Ecto neural progenitor cell (in vitro differentiated cells): ENCODE measurements around the gene IFNGR2.
"Not testable (repeated sequence)": the region's sequence is repeated elsewhere in the genome, so short reads cannot be mapped to it uniquely, and the experiment has no call there.

Source experiments
- DNase-seq: peaks from one replicate; pipeline ENCODE4 v3.0.0-alpha.2; 2018; ENCODE audit warnings: low spot score

The IFNGR2 gene

GRCh38 chr21:33441489-33442477 lies 38.6 kb downstream of the IFNGR2 start:
- DNase-seq: no peak

GRCh38 chr21:33443194-33443593 lies 40.0 kb downstream of the IFNGR2 start:
- DNase-seq: no peak

DNA sequence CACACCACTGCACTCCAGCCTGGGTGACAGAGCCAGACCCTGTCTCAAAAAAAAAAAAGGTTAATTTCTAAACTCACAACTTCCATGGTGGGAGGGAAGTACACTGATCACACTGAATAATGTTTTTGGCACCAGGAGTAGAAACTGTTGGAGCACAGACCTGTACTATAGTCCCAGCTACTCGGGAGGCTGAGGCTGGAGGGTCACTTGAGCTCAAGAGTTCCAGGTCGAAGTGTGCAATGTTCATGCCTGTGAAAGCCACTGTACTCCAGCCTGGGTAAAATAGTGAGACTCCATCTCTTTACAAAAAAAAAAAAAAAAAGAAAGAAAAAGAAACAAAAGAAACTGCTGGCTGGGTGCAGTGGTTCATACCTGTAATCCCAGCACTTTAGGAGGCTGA lies 41.3 kb downstream of the IFNGR2 start:
- DNase-seq: no peak

DNA sequence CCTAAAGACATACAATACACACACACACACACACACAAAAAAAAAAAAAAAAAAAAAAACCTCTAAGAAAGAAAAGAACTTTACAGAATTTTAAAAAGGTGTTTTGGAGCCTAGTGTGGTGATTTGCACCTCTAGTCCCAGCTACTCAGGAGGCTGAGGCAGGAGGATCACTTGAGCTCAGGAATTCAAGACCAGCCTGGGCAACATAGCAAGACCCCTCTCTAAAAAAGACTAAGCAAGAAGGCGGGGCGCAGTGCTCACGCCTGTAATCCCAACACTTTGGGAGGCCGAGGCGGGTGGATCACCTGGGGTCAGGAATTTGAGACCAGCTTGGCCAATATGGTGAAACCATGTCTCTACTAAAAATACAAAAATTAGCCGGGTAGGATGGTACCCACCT lies 43.4 kb downstream of the IFNGR2 start:
- DNase-seq: not testable (repeated sequence)

GRCh38 chr21:33449616-33450015 lies 46.4 kb downstream of the IFNGR2 start:
- no peak for DNase-seq

DNA sequence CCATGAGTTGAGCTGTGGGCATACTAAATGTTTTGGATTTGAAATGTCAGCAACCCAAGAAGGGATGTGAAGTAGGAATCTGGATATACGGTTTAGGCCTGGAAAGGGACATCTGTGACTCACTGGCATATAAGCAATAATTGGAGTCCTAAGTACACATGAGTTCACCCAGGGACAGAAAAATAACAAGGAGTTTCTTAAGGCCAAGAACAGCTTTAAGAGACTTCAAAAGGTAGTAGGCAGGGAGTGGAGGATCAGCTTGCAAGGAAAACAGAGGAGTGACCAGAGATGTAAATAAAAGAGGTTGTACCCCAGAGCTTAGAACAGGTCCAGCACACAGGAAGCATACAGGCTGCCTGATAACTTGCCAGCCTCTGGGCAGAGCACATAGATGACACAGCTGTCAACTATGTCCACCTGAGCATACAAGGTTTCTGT lies 48.4 kb downstream of the IFNGR2 start:
- no peak for DNase-seq

- DNase-seq: no peak
Measured at GRCh38 chr21:33452362-33452761, 49.1 kb downstream of the IFNGR2 start.

DNA sequence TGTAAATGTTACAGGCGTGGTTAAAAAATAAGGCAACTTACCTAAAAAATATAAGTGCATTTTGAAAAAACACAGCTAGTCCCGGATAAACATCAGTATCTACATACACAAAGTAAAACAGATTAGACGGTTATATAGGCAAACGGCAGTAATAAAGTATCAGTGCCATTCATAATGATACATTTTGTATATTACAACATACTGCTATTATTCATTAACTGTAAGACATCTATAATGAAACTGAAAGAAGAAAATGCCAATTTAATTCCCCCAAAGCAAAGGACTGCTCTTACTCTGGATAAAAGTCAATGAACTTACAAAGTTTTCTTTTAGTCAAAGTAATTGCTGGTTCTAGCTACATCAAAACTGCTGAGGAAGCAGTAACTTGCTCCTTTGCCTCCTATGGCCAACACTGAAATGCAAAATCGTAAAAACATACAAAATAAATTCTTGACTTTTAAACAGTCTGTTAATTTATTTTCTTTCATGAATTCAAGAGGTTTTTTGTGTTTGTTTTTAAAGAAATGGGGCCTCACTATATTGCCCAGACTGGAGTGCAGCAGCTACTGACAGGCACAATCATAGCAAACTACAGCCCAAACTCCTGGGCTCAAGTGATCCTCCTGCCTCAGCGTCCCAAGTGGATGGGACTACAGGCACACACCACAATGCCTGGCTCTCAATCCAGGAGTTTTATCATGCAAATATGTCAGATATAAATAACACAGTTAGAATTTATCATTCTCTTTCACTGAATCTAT lies 52.7 kb downstream of the IFNGR2 start:
- no peak for DNase-seq

- DNase-seq: no peak
Measured at GRCh38 chr21:33458861-33459260, 55.6 kb downstream of the IFNGR2 start.

DNA sequence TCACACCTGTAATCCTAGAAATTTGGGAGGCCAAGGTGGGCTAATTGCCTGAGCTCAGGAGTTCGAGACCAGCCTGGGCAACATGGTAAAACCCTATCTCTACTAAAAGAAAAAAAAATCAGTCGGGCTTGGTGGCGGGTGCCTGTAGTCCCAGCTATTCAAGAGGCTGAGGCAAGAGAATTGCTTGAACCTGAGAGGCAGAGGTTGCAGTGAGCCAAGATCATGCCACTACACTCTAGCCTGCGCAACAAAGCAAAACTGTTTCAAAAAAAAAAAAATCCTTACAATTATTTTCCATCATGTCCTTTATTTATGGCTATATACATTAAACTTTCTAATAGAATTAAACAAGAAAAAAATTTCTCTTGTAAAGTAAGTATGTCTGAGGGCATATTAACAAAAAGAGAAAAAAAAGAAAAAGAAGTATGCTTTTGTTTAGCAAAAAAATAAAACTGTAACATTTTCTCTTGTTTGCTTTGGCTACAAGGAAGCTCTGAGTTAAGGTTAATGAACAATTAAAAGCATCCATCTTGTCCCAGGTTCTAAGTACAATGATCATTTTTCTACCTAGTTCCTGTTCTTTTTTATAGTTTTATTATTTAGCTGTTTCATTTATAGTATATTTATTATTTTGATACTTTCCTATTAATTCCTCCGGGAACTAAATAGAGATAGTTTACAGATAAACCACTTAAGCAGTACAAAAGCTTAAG lies 58.5 kb downstream of the IFNGR2 start:
- no peak for DNase-seq

DNA sequence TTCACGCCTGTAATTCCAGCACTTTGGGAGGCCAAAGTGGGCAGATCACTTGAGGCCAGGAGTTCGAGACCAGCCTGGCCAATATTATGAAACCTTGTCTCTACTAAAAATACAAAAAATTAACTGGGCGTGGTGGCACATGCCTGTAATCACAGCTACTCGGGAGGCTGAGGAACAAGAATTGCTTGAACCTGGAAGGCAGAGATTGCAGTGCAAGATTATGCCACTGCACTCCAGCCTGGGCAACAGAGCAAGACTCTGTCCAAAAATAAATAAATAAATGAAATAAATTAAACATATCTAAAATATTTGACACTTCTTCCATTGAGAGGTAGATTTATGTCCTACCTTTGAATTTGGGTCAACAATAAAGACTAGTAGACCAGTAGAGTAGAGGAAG lies 66.0 kb downstream of the IFNGR2 start:
- DNase-seq: not testable (repeated sequence)

DNA sequence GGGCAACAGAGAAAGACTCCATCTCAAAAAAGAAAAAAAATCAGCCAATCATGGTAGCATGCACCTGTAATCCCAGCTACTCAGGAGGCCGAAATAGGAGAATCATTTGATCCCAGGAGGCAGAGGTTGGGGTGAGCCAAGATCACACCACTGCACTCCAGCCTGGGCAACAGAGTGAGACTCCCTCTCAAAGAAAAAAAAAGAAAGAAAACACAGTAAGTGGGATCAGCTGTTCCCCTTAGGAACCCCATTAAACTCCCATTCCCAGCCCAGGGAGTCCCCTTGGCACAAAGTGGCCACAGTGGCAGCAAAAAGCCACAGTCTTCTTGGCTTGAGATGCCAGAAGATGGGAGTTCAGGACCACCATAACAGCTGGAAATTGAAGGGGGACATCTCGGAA lies 67.5 kb downstream of the IFNGR2 start:
- DNase-seq: no peak

DNA sequence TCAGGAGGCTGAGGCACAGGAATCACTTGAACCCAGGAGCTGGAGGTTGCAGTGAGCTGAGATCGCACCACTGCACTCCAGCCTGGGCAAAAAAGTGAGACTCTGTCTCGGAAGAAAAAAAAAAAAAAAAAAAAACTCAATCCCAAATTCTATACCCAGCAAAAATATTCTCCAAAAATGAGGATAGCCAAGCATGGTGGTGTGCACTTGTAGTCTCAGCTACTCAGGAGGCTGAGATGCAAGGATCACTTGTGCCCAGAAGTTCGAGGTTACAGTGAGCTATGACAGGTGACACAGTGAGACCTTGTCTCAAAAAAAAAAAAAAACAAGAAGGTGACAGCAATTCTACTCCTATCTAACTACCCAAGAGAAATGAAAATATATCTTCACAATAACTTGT lies 70.1 kb downstream of the IFNGR2 start:
- no peak for DNase-seq

- no peak for DNase-seq
Measured at GRCh38 chr21:33477066-33477465, 73.9 kb downstream of the IFNGR2 start.

- no peak for DNase-seq
Measured at GRCh38 chr21:33478182-33478581, 75.0 kb downstream of the IFNGR2 start.

- DNase-seq: peak; percentile 68
Measured at GRCh38 chr21:33478935-33479678, 75.9 kb downstream of the IFNGR2 start.

DNA sequence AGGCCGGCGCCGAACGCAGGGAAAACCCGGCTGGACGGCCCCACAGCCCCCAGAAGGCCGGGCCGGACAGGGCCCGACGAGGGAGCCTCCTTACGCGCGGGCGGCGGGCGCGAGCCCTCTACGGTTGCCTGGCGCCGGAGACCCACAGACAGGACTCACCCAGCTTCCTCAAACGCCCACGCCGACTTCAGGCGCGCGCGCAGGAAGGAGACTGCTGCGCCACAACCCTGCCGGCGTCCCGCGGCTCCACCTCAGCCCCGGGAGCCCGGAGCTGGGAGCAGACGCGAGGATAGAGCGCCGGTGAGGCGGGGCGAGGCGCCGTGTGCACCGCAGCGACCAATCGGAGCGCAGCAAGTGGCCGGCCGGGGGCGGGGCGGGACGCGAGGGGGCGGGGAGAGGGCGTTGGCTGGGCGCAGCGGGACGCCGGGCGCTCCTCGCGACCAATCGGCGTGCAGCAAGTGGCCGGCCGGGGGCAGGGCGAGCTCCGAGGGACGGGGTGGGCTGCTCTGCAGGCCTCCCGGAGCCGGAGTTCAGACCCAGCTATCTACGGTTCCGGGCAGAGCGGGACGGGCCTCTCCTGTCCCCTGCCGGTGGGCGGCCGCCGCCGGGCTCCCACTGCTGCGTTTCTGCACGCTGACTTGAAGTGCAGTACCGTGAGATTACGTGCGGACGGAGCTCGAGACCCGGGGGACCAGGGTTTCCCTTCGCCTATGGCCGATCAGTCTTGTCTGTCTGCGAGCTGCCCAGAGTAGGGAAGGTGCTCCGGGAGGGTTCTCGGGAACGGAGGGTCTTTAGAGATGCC lies 76.7 kb downstream of the IFNGR2 start, which contains the start of gene TMEM50B:
Gene TMEM50B (minus strand): TSS at position 296 of the 802 bp plus-strand sequence. CDS start 11,089 bp downstream, outside the sequence.
- peak; percentile 99 for DNase-seq

DNA sequence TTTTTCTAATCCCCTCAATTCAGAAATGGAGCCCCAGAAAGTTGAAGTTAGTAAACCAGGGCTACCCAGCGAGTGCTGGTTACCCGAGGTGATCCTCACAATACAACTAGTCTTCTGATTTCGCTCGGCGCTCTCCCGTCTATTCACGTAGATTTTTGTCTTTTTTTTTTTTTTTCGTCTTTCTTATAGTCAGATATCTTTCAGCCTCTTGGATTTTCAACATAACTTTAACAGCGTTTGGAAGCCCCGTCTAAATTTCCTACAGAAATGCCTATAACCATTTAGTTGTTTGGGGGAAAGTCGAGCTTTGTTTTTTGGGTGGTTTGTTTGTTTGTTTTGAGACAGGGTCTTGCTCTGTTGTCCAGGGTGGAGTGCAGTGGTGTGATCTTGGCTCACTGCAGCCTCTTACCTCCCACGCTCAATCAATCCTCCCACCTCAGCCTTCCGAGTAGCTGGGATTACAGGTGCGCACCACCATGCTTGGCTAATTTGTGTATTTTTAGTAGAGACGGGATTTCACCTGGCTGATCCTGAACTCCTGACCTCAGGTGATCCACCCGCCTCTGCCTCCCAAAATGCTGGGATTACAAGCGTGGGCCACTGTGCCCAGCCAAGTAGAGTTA lies 77.4 kb downstream of the IFNGR2 start:
- no peak for DNase-seq

- no peak for DNase-seq
Measured at GRCh38 chr21:33481314-33481943, 78.2 kb downstream of the IFNGR2 start.
